Left hindlimb (tissue), 1 donor: ENCODE measurements around the gene RALGPS1.
"Not testable (repeated sequence)": the region's sequence is repeated elsewhere in the genome, so short reads cannot be mapped to it uniquely, and the experiment has no call there.

Source experiments
- DNase-seq: peaks from one replicate; pipeline ENCODE4 v3.0.0-alpha.2; 2018

The RALGPS1 gene

DNA sequence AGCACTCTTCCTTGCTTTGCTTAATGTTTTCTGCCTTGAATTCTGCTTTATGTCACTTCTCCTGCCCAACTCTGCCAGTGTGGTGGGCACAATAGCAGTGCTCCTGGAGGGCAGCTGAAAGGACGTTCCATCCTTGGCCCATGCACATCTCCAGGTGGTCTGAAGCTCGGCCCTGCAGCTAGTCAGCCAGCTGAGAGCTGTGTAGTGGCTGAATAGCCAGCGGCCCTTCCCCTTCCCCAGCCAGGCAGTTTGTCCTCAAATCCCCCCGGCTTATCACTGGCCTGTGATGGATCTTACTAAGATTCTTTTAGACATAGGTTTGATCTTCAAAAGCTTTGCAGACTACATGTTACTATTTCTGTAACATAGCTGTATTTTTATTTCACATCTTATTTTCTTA lies 250.5 kb downstream of the RALGPS1 start:
- no peak for DNase-seq

GRCh38 chr9:127166111-127166510 lies 251.5 kb downstream of the RALGPS1 start:
- DNase-seq: no peak

- no peak for DNase-seq
Measured at GRCh38 chr9:127166651-127167524, 252.3 kb downstream of the RALGPS1 start.

DNA sequence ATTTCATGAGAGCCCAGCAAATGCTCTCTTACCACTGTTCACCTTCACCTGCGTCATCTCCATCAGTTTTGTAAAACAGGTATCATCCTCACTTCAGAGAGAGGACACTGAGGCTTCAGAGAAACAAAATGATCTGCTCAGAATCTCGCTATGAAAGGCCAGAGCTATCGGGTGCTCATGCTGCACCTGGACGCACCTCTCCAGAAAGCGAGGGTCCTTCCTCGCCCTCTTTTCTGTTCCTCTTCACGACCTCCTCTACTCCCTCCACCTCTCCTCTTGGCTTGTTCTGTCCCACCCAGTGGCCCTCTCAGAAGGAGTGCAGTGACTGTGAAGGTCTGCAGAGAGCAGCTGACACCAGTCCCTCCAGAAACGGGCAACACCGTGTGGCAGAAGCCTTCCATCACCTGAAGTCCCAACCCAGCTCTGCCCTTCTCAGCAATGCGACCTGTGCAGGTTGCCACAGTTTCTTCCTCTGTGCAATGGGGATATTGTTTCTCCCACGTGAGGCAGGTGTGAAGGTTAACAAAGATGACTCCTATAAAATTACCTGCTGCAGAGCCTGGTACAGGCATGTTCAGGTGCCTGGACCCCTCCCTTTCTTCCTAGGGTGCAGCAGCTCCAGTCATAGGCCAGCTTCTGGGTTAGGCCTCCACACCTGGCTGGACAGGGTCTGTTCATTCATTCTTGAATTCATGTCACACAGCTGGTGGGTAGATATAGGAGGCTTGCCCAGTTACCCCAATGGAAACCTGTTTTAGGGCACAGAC lies 253.2 kb downstream of the RALGPS1 start:
- no peak for DNase-seq

DNA sequence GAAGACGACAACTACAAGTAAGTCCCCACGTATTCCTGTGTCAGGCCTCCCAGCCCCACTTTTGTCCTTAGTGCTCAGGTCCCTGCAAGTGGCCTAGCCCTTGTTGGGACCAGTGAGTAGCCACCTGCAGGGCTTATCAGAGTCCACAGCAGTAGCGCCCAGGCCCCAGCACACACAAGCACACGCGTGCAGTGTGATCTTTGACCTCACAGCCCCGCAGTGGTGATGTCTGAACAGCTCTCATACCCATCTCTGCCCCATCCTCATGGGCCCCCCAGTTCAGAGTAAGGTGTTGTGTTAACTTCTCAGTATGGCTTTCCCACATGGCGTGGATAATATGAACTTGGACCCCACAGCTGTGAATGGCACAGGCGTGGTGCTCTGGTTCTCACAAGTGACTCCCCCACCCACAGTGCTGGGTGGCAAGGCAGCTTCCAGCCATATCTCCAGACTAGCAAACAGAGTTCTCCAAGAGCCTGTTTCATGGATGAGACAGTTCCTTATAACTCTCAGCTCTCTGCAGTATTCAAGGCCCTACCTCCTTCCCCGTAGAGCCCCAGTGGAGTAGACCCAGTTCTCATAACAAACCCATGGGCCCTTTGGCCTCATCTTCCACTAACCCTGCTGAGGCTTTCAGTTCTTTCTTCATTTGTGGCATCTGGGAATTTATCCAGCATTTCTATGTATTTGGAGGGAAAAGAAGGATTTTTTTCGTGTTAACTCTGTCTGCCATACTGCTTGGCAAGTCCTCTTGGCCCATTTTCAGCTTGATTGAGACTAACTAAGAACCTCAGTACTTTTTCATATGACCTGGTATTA lies 254.4 kb downstream of the RALGPS1 start:
- DNase-seq: no peak

DNA sequence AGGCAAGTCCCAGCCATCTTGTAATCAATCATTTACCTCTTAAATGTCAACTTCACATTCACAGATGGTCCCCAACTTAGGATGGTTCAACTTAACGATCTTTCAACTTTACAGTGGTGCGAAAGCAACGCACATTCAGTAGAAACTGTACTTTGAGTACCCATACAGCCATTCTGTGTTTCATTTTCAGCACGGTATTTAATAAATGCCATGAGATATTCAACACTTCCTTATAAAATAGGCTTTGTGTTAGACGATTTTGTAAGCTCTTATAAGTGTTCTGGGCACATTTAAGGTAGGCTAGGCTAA lies 254.9 kb downstream of the RALGPS1 start:
- no peak for DNase-seq

- DNase-seq: no peak
Measured at GRCh38 chr9:127170103-127170502, 255.5 kb downstream of the RALGPS1 start.

DNA sequence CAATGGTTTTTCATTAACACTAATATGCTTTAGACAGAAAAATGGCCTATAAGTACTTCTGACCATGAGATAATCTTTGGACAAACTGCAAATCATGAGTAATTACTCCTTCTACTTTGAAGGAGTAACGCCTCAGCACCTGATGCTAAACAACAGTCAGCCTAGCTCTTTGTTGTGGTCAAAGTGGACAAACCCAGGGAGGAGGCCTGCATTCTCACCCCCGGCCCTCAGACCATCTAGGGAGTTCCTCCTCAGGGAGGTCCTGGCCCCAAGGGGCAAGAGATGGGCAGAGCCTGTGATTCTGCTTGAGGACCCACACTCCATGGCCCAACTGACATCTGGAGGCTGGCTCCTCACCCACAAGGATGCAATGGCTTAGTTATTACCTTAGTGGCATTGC lies 256.1 kb downstream of the RALGPS1 start:
- no peak for DNase-seq

GRCh38 chr9:127171348-127171747 lies 256.8 kb downstream of the RALGPS1 start:
- not testable (repeated sequence) for DNase-seq

- no peak for DNase-seq
Measured at GRCh38 chr9:127172066-127172707, 257.6 kb downstream of the RALGPS1 start.

- no peak for DNase-seq
Measured at GRCh38 chr9:127173063-127173462, 258.5 kb downstream of the RALGPS1 start.

GRCh38 chr9:127174386-127175318 lies 260.1 kb downstream of the RALGPS1 start:
- no peak for DNase-seq

GRCh38 chr9:127175319-127175715 lies 260.7 kb downstream of the RALGPS1 start:
- DNase-seq: no peak

DNA sequence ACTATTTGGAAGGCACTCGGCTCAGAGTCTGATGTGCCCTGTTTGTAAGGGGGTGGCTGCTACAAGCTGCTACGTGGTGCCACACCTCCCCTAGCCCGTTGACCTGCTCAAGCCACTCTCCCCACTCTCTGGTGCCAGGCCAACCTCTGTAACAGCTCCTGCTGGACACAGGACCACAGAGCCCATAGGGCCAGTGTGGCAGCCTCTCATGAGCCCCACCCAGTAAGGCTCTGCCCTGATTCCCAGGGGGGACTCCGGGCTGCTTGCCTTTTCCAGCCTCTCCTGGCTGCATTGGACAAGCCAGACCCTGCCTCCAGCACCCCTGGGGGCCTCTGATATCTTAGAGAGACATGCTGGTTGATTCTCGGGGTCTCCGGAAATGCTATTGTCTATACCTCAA lies 261.2 kb downstream of the RALGPS1 start:
- DNase-seq: no peak

DNA sequence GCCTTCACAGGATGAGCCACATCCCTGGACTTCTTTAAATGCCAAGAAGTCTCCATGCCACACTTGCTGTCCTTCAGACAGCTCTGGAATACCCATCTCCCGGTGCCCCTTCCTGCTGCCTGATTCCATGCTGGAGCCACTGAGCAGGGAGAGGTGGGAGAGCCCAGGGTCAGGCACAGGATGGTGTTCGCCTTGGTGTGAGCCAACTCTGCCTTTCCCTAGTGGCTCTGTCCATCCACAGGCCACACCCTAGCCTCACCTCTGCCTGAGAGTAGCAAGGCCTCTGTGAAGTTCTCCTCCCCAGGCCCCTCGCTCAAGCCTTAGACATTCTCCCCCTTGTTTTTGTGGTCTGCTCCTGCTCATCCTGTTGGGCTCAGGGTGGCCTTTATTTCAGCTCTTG lies 262.0 kb downstream of the RALGPS1 start:
- no peak for DNase-seq

DNA sequence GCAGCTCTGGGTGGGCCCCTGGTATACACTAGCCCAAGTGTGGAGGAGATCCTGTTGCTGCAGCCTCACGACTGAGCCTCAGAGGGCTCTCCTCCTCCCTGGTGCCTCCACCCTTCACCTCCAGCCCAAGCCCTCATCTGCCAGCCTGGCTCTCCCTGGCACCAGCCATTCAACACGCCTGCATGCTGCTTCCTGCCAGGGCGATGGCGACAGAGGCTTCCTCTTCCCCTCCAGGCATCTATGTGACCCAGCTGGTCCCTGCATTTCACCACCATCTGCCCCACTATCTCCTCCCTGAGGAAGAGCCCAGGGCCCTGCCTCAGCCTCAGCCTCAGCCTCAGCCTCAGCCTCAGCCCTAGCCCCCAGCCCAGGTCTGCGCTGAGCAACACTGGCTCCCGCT lies 262.6 kb downstream of the RALGPS1 start:
- DNase-seq: no peak

- DNase-seq: no peak
Measured at GRCh38 chr9:127177665-127178265, 263.2 kb downstream of the RALGPS1 start.

DNA sequence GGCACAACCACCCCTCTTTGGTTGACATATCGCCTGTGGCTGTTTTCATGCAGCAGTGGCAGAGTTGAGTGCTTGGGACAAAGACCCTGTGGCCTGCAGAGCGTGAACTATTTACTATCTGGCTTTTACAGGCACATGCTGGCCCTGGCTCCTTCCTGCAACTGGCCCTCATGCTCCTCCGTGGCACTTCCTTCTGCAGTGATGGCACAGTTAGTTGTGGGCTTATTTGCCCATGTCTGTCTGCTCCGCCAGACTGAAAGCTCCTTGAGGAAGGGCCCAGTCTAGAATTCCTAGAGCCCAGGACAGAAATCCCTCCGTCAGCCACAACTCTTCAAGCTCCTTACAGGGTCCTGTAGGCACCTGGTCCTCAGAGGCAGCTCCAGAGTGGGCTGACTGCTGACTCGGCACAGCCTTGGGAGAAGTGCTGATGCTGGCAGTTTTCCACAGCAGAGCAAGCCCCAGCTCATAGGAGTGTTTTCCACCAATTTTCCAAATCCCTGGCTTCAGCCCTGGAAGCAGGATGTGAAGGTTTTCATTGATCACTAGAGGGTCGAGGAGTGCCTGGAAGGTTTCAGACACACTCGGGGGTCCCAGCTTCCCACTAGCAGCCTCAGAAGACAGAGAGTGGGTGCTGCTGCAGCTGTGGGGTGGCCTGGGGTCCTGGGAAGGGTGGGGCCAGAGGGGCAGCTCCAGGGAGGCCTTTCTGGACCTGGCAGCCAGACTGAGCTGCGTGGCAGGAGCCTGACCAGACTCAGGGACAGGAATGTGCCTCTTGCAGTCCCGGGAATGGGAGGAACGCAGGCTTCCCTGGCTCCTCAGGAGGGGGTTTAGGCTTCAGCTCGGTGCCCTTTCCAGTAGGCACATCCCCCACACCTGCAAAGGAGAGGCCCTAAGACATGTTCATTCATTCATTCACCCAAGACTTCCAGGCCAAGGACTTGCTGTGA lies 264.4 kb downstream of the RALGPS1 start:
- DNase-seq: no peak

DNA sequence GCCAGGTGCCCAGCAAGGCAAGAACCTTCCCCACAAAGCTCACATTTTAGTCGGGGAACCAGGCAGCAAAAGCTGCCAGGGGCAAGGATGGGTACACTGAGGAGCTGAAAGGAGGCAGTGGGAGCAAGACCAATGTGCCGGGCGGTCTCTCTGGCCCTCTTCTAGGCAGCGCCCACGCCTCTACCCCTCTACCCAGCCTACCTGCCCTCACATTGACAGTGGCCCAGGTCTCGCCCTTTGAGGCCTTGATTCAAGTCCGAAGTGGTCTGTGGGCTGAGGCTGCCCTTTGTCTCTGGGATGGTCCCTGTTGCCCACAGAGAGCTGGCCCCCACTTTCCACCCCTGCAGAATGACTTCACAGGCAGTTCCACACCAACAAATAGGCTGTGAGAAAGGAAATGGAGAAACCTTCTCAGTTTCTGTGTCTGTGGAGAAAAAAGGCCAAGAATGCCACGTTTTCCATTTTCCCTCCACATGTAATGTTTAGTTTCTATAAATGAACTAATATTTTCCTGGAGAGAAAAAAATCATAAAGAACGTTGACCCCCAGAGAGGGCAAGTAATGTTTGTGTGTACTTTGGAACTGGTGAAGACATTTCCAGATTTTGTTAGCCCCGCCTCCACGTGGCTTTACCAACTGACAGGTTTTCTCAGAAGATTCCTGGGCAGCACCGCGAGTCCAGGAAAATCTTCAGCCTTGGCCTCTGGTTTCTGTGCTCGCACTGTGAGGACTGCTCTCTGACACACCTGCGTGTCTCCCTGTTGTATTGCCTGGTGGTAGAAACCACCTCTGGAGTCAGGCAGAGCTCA lies 265.3 kb downstream of the RALGPS1 start:
- no peak for DNase-seq
